Stimulated activated memory B cell treated with anti-CD40 and anti-IgM and Interleukin-4, amounts not matched to agents 10 μg/mL and 1 μg/mL and 100 μg/mL, for 72 hours (primary cell): Measurements from ENCODE around the gene CCDC178.
"Not testable (repeated sequence)": the region's sequence is repeated elsewhere in the genome, so short reads cannot be mapped to it uniquely, and the experiment has no call there.

Source experiments
- ATAC-seq: fragments of 150-1000 bp; cut with Tn5 transposase; 2 replicates; pipeline ENCODE4 v1.10.0; 2021
- H3K27ac Mint-ChIP-seq: one replicate; pipeline ENCODE4 v1.8.0; 2022; ENCODE audit warnings: mild to moderate bottlenecking, mixed read lengths
- H3K27me3 Mint-ChIP-seq: one replicate; pipeline ENCODE4 v1.8.0; 2022; ENCODE audit warnings: mixed read lengths
- H3K36me3 Mint-ChIP-seq: one replicate; pipeline ENCODE4 v1.8.0; 2022; ENCODE audit warnings: mixed read lengths
- H3K4me1 Mint-ChIP-seq: one replicate; pipeline ENCODE4 v1.8.0; 2022; ENCODE audit warnings: mixed read lengths
- H3K4me3 Mint-ChIP-seq: one replicate; pipeline ENCODE4 v1.8.0; 2022; ENCODE audit warnings: mild to moderate bottlenecking, moderate library complexity, mixed read lengths
- H3K9me3 Mint-ChIP-seq: one replicate; pipeline ENCODE4 v1.8.0; 2022; ENCODE audit warnings: mixed read lengths

The CCDC178 gene

GRCh38 chr18:32980896-32981295 lies 459.6 kb downstream of the CCDC178 start:
- Mint-ChIP-seq H3K27ac (no peak overlapping the region), H3K4me3 (no peak overlapping the region), H3K4me1 (no peaks in the 10 kb centered on the region), H3K27me3 (no peaks in the 10 kb centered on the region), H3K9me3 (no peaks in the 10 kb centered on the region), H3K36me3 (no peaks in the 10 kb centered on the region)
- no peak for ATAC-seq

GRCh38 chr18:32975501-32975900 lies 465.0 kb downstream of the CCDC178 start:
- H3K9me3 Mint-ChIP-seq = no peaks in the 10 kb centered on the region
- no peak for ATAC-seq
- H3K4me3 Mint-ChIP-seq = no peak overlapping the region
- H3K36me3 Mint-ChIP-seq = no peaks in the 10 kb centered on the region
- peaks cover 7% of the 10 kb centered on the region for H3K4me1 Mint-ChIP-seq
- peaks cover 8% of the 10 kb centered on the region for H3K27me3 Mint-ChIP-seq
- H3K27ac Mint-ChIP-seq = no peak overlapping the region

GRCh38 chr18:32975163-32975436 lies 465.4 kb downstream of the CCDC178 start:
- Mint-ChIP-seq H3K27me3 (peaks cover 8% of the 10 kb centered on the region), H3K4me1 (peaks cover 7% of the 10 kb centered on the region), H3K4me3 (no peak overlapping the region), H3K27ac (no peak overlapping the region), H3K36me3 (no peaks in the 10 kb centered on the region), H3K9me3 (no peaks in the 10 kb centered on the region)
- no peak for ATAC-seq

- peak; percentile 57 for ATAC-seq
- H3K27ac Mint-ChIP-seq = no peak overlapping the region
These were observed 465.9 kb downstream of the CCDC178 start for GRCh38 chr18:32974421-32975162.

GRCh38 chr18:32968248-32968647 lies 472.3 kb downstream of the CCDC178 start:
- H3K36me3 Mint-ChIP-seq = no peaks in the 10 kb centered on the region
- no peaks in the 10 kb centered on the region for H3K9me3 Mint-ChIP-seq
- no peak overlapping the region for H3K27ac Mint-ChIP-seq
- H3K27me3 Mint-ChIP-seq = peaks cover 18% of the 10 kb centered on the region
- H3K4me1 Mint-ChIP-seq = no peaks in the 10 kb centered on the region
- no peak for ATAC-seq
- no peak overlapping the region for H3K4me3 Mint-ChIP-seq

More at GRCh38 chr18:32974421-32975162, 465.9 kb downstream of the CCDC178 start:
- Mint-ChIP-seq H3K4me1 (peaks cover 7% of the 10 kb centered on the region), H3K27me3 (peaks cover 8% of the 10 kb centered on the region), H3K4me3 (no peak overlapping the region), H3K36me3 (no peaks in the 10 kb centered on the region), H3K9me3 (no peaks in the 10 kb centered on the region)

GRCh38 chr18:32966141-32966540 lies 474.4 kb downstream of the CCDC178 start:
- no peaks in the 10 kb centered on the region for H3K36me3 Mint-ChIP-seq
- H3K9me3 Mint-ChIP-seq = no peaks in the 10 kb centered on the region
- ATAC-seq = no peak
- no peaks in the 10 kb centered on the region for H3K4me1 Mint-ChIP-seq
- no peak overlapping the region for H3K4me3 Mint-ChIP-seq
- no peak overlapping the region for H3K27ac Mint-ChIP-seq
- H3K27me3 Mint-ChIP-seq = peaks cover 9% of the 10 kb centered on the region

GRCh38 chr18:32961538-32961937 lies 479.0 kb downstream of the CCDC178 start:
- Mint-ChIP-seq H3K4me1 (no peaks in the 10 kb centered on the region), H3K4me3 (no peak overlapping the region), H3K9me3 (no peaks in the 10 kb centered on the region), H3K27ac (no peak overlapping the region), H3K36me3 (no peaks in the 10 kb centered on the region), H3K27me3 (peaks cover 17% of the 10 kb centered on the region)
- ATAC-seq = no peak

GRCh38 chr18:32958746-32959145 lies 481.8 kb downstream of the CCDC178 start:
- H3K4me1 Mint-ChIP-seq = no peaks in the 10 kb centered on the region
- no peak overlapping the region for H3K27ac Mint-ChIP-seq
- no peak overlapping the region for H3K4me3 Mint-ChIP-seq
- no peaks in the 10 kb centered on the region for H3K9me3 Mint-ChIP-seq
- no peaks in the 10 kb centered on the region for H3K36me3 Mint-ChIP-seq
- no peak for ATAC-seq
- peaks cover 19% of the 10 kb centered on the region for H3K27me3 Mint-ChIP-seq

GRCh38 chr18:32956591-32957315 lies 483.8 kb downstream of the CCDC178 start:
- Mint-ChIP-seq H3K9me3 (peaks cover 5% of the 10 kb centered on the region), H3K27ac (no peak overlapping the region), H3K4me3 (no peak overlapping the region), H3K4me1 (no peaks in the 10 kb centered on the region), H3K27me3 (peaks cover 19% of the 10 kb centered on the region), H3K36me3 (peaks cover 7% of the 10 kb centered on the region)
- no peak for ATAC-seq

GRCh38 chr18:32952318-32952717 lies 488.2 kb downstream of the CCDC178 start:
- not testable (repeated sequence) for H3K27me3 Mint-ChIP-seq, H3K4me3 Mint-ChIP-seq, H3K27ac Mint-ChIP-seq, H3K36me3 Mint-ChIP-seq, H3K9me3 Mint-ChIP-seq, ATAC-seq, H3K4me1 Mint-ChIP-seq

GRCh38 chr18:32937597-32937996 lies 502.9 kb downstream of the CCDC178 start:
- H3K4me3 Mint-ChIP-seq = no peak overlapping the region
- ATAC-seq = no peak
- H3K4me1 Mint-ChIP-seq = peaks cover 8% of the 10 kb centered on the region
- H3K27me3 Mint-ChIP-seq = no peaks in the 10 kb centered on the region
- H3K9me3 Mint-ChIP-seq = no peaks in the 10 kb centered on the region
- H3K36me3 Mint-ChIP-seq = no peaks in the 10 kb centered on the region
- H3K27ac Mint-ChIP-seq = peak overlapping the region; percentile 48

GRCh38 chr18:32937066-32937465 lies 503.5 kb downstream of the CCDC178 start:
- ATAC-seq = peak; percentile 24
- H3K27ac Mint-ChIP-seq = peak overlapping the region; percentile 48

GRCh38 chr18:32934201-32934600 lies 506.3 kb downstream of the CCDC178 start:
- Mint-ChIP-seq H3K9me3 (no peaks in the 10 kb centered on the region), H3K27ac (no peak overlapping the region), H3K4me1 (peaks cover 16% of the 10 kb centered on the region), H3K27me3 (no peaks in the 10 kb centered on the region), H3K36me3 (no peaks in the 10 kb centered on the region), H3K4me3 (no peak overlapping the region)
- no peak for ATAC-seq

More at GRCh38 chr18:32937066-32937465, 503.5 kb downstream of the CCDC178 start:
- H3K4me3 Mint-ChIP-seq = no peak overlapping the region
- peaks cover 8% of the 10 kb centered on the region for H3K4me1 Mint-ChIP-seq
- no peaks in the 10 kb centered on the region for H3K27me3 Mint-ChIP-seq
- no peaks in the 10 kb centered on the region for H3K9me3 Mint-ChIP-seq
- no peaks in the 10 kb centered on the region for H3K36me3 Mint-ChIP-seq

GRCh38 chr18:32930695-32931301 lies 509.7 kb downstream of the CCDC178 start:
- no peak overlapping the region for H3K27ac Mint-ChIP-seq
- H3K4me3 Mint-ChIP-seq = no peak overlapping the region
- ATAC-seq = peak; percentile 87
- no peaks in the 10 kb centered on the region for H3K36me3 Mint-ChIP-seq
- H3K4me1 Mint-ChIP-seq = peaks cover 7% of the 10 kb centered on the region
- H3K9me3 Mint-ChIP-seq = no peaks in the 10 kb centered on the region
- H3K27me3 Mint-ChIP-seq = no peaks in the 10 kb centered on the region

- Mint-ChIP-seq H3K27me3 (no peaks in the 10 kb centered on the region), H3K27ac (no peak overlapping the region), H3K4me1 (peaks cover 7% of the 10 kb centered on the region), H3K4me3 (no peak overlapping the region), H3K9me3 (no peaks in the 10 kb centered on the region), H3K36me3 (no peaks in the 10 kb centered on the region)
- ATAC-seq = no peak
These were observed 511.3 kb downstream of the CCDC178 start for GRCh38 chr18:32929213-32929612.

- no peaks in the 10 kb centered on the region for H3K9me3 Mint-ChIP-seq
- H3K4me3 Mint-ChIP-seq = no peak overlapping the region
- H3K36me3 Mint-ChIP-seq = no peaks in the 10 kb centered on the region
- no peaks in the 10 kb centered on the region for H3K27me3 Mint-ChIP-seq
- ATAC-seq = peak; percentile 79
- H3K27ac Mint-ChIP-seq = peak overlapping the region; percentile 36
- H3K4me1 Mint-ChIP-seq = peaks cover 45% of the 10 kb centered on the region
These were observed 517.5 kb downstream of the CCDC178 start for GRCh38 chr18:32922951-32923430.
